Renal cortex interstitium (tissue), 11 donors: ENCODE results near the gene WDR1. TPM values are rescaled to one million over a fixed set of nuclear protein-coding genes. Genes with fewer than 3 reads are reported as not detected.

Experiments
- DNase-seq, 11 donors: peaks; one replicate each; pipeline ENCODE4 v3.0.0-alpha.2; 2013; ENCODE audit warnings: low read depth in 9 of 11, low spot score in 4 of 11; ENCODE audit errors: extremely low read depth in 1 of 11
- polyA plus RNA-seq, 3 donors: library from polyadenylated mRNA; unstranded; fragments of 120-200 nt; gene quantifications; one replicate each; pipeline ENCODE4 v1.2.1, GENCODE V29; 2013; ENCODE audit not compliant: insufficient read length in 3 of 3

Gene WDR1
- polyA plus RNA-seq, 3 donors, result 185 to 200 (median 191) TPM

- no peak for DNase-seq
These were observed 81.9 kb downstream of the WDR1 start for GRCh38 chr4:10034612-10035104.

GRCh38 chr4:10034136-10034535 lies 82.5 kb downstream of the WDR1 start:
- DNase-seq, result no peak

GRCh38 chr4:10033191-10033881 lies 83.3 kb downstream of the WDR1 start:
- DNase-seq, result no peak

GRCh38 chr4:10032625-10033024 lies 84.0 kb downstream of the WDR1 start:
- DNase-seq, result no peak

- DNase-seq, result peak in 1 of 11 donors; percentile 33
These were observed 84.7 kb downstream of the WDR1 start for GRCh38 chr4:10031668-10032590.

GRCh38 chr4:10030972-10031667 lies 85.5 kb downstream of the WDR1 start:
- DNase-seq, result no peak

GRCh38 chr4:10029403-10029802 lies 87.2 kb downstream of the WDR1 start:
- DNase-seq, result no peak

- DNase-seq, result no peak
These were observed 87.7 kb downstream of the WDR1 start for GRCh38 chr4:10028910-10029309.

- DNase-seq, result no peak
These were observed 90.1 kb downstream of the WDR1 start for GRCh38 chr4:10026485-10026884.

GRCh38 chr4:10025230-10025806 lies 91.3 kb downstream of the WDR1 start:
- no peak for DNase-seq

Other genes with a start within 250 kb of the WDR1 start
- gene SLC2A9, start 95.3 kb downstream of the WDR1 start, polyA plus RNA-seq, result 10 to 100 TPM in 2 of 3 donors, 1 to 10 TPM in 1; 10.0 to 11.1 (median 10.8) TPM